Endothelial cell of umbilical vein (primary cell): ENCODE data around the gene UBL7. TPM values are rescaled to one million over a fixed set of nuclear protein-coding genes. Genes with fewer than 3 reads are reported as not detected.

Experiments used
- BruUV-seq: library from RNA; stranded (reverse); fragments of 400-500 nt; replicated peaks from 2 replicates; lab custom pipeline; 2021; lab: Mats Ljungman, UMichigan
- CTCF ChIA-PET: fragments of 300-600, 350-600 bp; sonication (Branson Sonifier 250); formaldehyde crosslinking; loops from one replicate; lab custom pipeline; 2021; ENCODE audit warnings: antibody characterized with exemption, inconsistent platforms; lab: Charles Lee
- POLR2A ChIA-PET: fragments of 300-600, 350-600 bp; sonication (Branson Sonifier 250); formaldehyde crosslinking; loops from one replicate; lab custom pipeline; 2021; ENCODE audit warnings: antibody characterized with exemption, inconsistent platforms; lab: Charles Lee
- DNase-seq: peaks from one replicate; pipeline ENCODE4 v3.0.0-alpha.2; 2011; ENCODE audit warnings: low read depth, low spot score
- FAIRE-seq: peaks from 2 replicates; lab custom pipeline; 2011; peaks lifted over from hg19 to GRCh38; lab: Jason Lieb, UNC
- H2AFZ ChIP-seq: 2 replicates; pipeline ENCODE4 v1.6.0; 2012; ENCODE audit warnings: low read depth, low read length, control low read depth, inconsistent platforms
- H3K27ac ChIP-seq: 2 replicates; pipeline ENCODE4 v1.5.1; 2011; ENCODE audit warnings: low read depth, mild to moderate bottlenecking, control low read depth, low read length, moderate library complexity; ENCODE audit not compliant: insufficient read depth
- H3K27me3 ChIP-seq, 2 experiments: 2 replicates each; pipeline versions ENCODE4 v1.6.0 to v1.6.1; 2011; ENCODE audit warnings: low read length in 2 of 2, mixed read lengths in 1 of 2; ENCODE audit not compliant: control insufficient read depth in 2 of 2, insufficient read depth in 2 of 2
- H3K36me3 ChIP-seq, 2 experiments: 2 replicates in 1 of 2; 3 replicates in 1 of 2; pipeline ENCODE4 v1.5.1; 2011; ENCODE audit warnings: low read length in 2 of 2, mild to moderate bottlenecking in 1 of 2, moderate library complexity in 1 of 2; ENCODE audit not compliant: control insufficient read depth in 2 of 2, insufficient read depth in 2 of 2; ENCODE audit errors: extremely low read depth in 1 of 2
- H3K4me1 ChIP-seq: 3 replicates; pipeline ENCODE4 v1.5.1; 2011; ENCODE audit warnings: mild to moderate bottlenecking, low read length; ENCODE audit not compliant: control insufficient read depth, insufficient read depth; ENCODE audit errors: extremely low read depth
- H3K4me2 ChIP-seq: 2 replicates; pipeline ENCODE4 v1.6.1; 2011; ENCODE audit warnings: low read length, control low read depth, mixed read lengths; ENCODE audit not compliant: insufficient read depth
- H3K4me3 ChIP-seq, 3 experiments: fragments of 200-600 bp in 1 of 3; sonication (generic), shearing (Covaris generic) in 1 of 3; replicated peaks in 1 of 3; 2 replicates each; pipeline ENCODE4 v1.5.1; 2011 to 2016; ENCODE audit warnings: control low read depth in 3 of 3, low read length in 3 of 3, mild to moderate bottlenecking in 2 of 3, inconsistent platforms in 1 of 3, low read depth in 1 of 3, moderate library complexity in 1 of 3; ENCODE audit not compliant: insufficient read depth in 1 of 3
- H3K79me2 ChIP-seq: 2 replicates; pipeline ENCODE4 v1.6.0; 2012; ENCODE audit warnings: low read length, inconsistent platforms; ENCODE audit not compliant: control insufficient read depth, insufficient read depth
- H3K9ac ChIP-seq: replicated peaks from 2 replicates; pipeline ENCODE3; 2011; ENCODE audit warnings: low read length, control low read depth; ENCODE audit not compliant: insufficient read depth; ENCODE audit errors: extremely low read depth
- H3K9me1 ChIP-seq: replicated peaks from 3 replicates; pipeline ENCODE4 v1.6.0; 2011; ENCODE audit warnings: mild to moderate bottlenecking, low read length; ENCODE audit not compliant: control insufficient read depth, insufficient read depth; ENCODE audit errors: extremely low read depth
- H3K9me3 ChIP-seq: replicated peaks from 2 replicates; pipeline ENCODE4 v1.5.1; 2012; ENCODE audit warnings: low read length, inconsistent platforms; ENCODE audit not compliant: control insufficient read depth, insufficient read depth
- H4K20me1 ChIP-seq: replicated peaks from 2 replicates; pipeline ENCODE3; 2011; ENCODE audit warnings: mild to moderate bottlenecking, low read length; ENCODE audit not compliant: control insufficient read depth, insufficient read depth; ENCODE audit errors: extremely low read depth
- EZH2 ChIP-seq: IDR thresholded peaks from 2 replicates; pipeline ENCODE4 v1.6.1; 2012; ENCODE audit warnings: borderline replicate concordance, low read depth, mild to moderate bottlenecking, moderate library complexity, low read length, inconsistent platforms; ENCODE audit not compliant: severe bottlenecking
- GATA2 ChIP-seq: IDR thresholded peaks from 2 replicates; pipeline ENCODE4 v1.7.0; 2011; ENCODE audit warnings: low read depth, mild to moderate bottlenecking, moderate library complexity, mixed read lengths, low read length; ENCODE audit not compliant: insufficient read length, insufficient read depth
- JUN ChIP-seq: IDR thresholded peaks from 2 replicates; pipeline ENCODE4 v1.6.1; 2011; ENCODE audit warnings: borderline replicate concordance, low read depth; ENCODE audit not compliant: insufficient read length, insufficient read depth
- MYC ChIP-seq: IDR thresholded peaks from one replicate; pipeline ENCODE4 v1.6.1; 2011; ENCODE audit warnings: mild to moderate bottlenecking, low read depth, low read length
- POLR2A ChIP-seq: IDR thresholded peaks from 2 replicates; pipeline ENCODE4 v1.6.1; 2012; ENCODE audit warnings: low read depth, mild to moderate bottlenecking, control low read depth, low read length
- POLR2AphosphoS5 ChIP-seq: IDR thresholded peaks from 2 replicates; pipeline ENCODE4 v1.6.1; 2012; ENCODE audit warnings: low read depth, mild to moderate bottlenecking, control low read depth, low read length, moderate library complexity; ENCODE audit not compliant: insufficient read depth
- dilution Hi-C: fragments of 300-500 bp; cut with MboI; formaldehyde crosslinking; loops from one replicate; pipeline ENCODE4 v1.15.0; 2019; ENCODE audit warnings: low sequenced_read_pairs; ENCODE audit not compliant: extremely low pct_ligation_motif_present
- intact Hi-C: fragments of 100-400 bp; cut with micrococcal nuclease; formaldehyde crosslinking; loops from one replicate; pipeline ENCODE4 v1.10.0; 2022
- polyA plus RNA-seq, 4 experiments: library from polyadenylated mRNA; depleted of rRNA in 3 of 4; stranded (reverse) in 3 of 4; unstranded in 1 of 4; fragments of >200 nt; gene quantifications; 2 replicates each; pipeline versions ENCODE4 v1.2.1 to v1.2.3, GENCODE V29; 2011 to 2012; ENCODE audit warnings: missing spikeins in 1 of 4
- total RNA-seq: library from RNA; stranded (reverse); gene quantifications from 2 replicates; pipeline ENCODE4 v1.2.3, GENCODE V29; 2021
- TF ChIP-seq, protein P1 (sequence below): IDR thresholded peaks from 2 replicates; pipeline ENCODE4 v1.6.1; 2011; ENCODE audit not compliant: insufficient read depth, insufficient read length

UBL7 gene
- total and polyA plus RNA-seq, 2 donors (not counting 3 experiments of a cell fraction or from before 2014, with no cell fraction given) = 32.8 to 90.4 TPM

DNA sequence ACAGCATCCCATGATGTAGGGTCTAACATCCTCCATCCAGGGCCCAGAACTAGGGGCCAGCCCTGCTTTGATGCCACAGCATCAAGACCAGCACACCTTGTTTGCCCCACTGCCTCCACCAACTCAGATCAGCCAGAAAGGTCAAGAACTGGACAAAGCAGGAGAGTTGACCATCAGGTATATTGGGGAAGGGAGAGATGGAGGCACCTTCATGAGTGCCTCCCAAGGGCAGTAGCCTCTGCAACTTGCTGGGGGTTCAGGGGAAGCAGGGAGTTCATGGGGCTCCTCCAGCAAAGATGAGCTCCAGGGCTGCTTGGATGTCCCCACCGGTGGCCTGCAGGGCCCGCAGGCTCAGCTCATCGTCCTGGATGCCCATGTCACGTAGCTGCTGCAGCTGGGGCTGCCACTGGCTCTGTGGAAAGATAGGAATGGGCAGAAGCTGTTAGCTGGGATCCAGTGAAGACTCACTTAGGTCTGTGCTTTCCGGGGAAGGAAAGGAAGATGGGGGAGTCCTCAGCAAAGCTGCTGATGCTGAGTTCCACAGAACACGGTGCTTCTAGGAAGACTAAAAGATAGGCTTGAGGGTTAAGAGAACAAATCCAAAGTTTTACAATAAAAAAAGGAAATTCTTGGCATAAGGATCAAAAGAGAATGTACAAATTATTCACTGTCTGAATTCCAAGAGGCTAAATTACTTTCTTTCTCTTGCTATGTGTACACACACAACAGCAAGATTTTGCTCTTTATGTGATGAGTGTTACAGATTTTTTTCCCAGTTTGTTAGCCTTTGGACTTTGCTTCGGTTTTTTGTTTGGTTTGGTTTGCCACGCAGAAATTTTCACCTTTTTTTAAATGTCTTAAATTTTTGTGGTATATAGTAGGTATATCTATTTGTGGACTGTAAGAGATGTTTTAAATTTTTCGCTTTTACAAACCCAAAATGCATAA lies 14.9 kb downstream of the UBL7 start:
- FAIRE-seq (no peak), DNase-seq (no peak)
- H3K9ac ChIP-seq = no peak overlapping the region
- ChIA-PET POLR2A (no interaction called here), CTCF (interaction anchor here (1.5 kb wide), 1 partner anchor 64 kb away, joined by 6 read pairs; no protein-coding TSS in a partner anchor)
- no peaks in the 10 kb centered on the region for H3K9me3 ChIP-seq
- no peaks in the 10 kb centered on the region for H3K79me2 ChIP-seq
- H3K4me2 ChIP-seq = no peak overlapping the region
- no peaks in the 10 kb centered on the region for H3K9me1 ChIP-seq
- H3K4me3 ChIP-seq = no peak overlapping the region
- no TSS peak for BruUV-seq
- no peak overlapping the region for H2AFZ ChIP-seq
- dilution Hi-C loops = no loop called here
- H3K36me3 ChIP-seq = peaks cover 0 to 26% of the 10 kb centered on the region in 2 experiments
- intact Hi-C loops = no loop called here
- H3K27ac ChIP-seq = no peak overlapping the region
- no peaks in the 10 kb centered on the region for H3K27me3 ChIP-seq
- no peaks in the 10 kb centered on the region for H4K20me1 ChIP-seq
- H3K4me1 ChIP-seq = peaks cover 11% of the 10 kb centered on the region
- TF ChIP-seq JUN = no peak
- no peak for TF ChIP-seq POLR2A
- no peak for TF ChIP-seq EZH2
- TF ChIP-seq POLR2AphosphoS5 = no peak
- TF ChIP-seq MYC = no peak
- TF ChIP-seq, protein P1, sequence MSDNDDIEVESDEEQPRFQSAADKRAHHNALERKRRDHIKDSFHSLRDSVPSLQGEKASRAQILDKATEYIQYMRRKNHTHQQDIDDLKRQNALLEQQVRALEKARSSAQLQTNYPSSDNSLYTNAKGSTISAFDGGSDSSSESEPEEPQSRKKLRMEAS = no peak
- TF ChIP-seq GATA2 = no peak
